ENCODE measurements around the gene TGM5.

GRCh38 chr15:43194795-43195194 lies 71.9 kb downstream of the TGM5 start:
- TF ChIP-seq CTCF (conservative IDR thresholded peaks at IDR 0.05) (no peak), ZFX (IDR thresholded peaks at IDR 0.05) (no peak)
